ENCODE results near the gene DGCR6L. TPM values are rescaled to one million over a fixed set of nuclear protein-coding genes. Genes with fewer than 3 reads are reported as not detected.
"Not testable (repeated sequence)": the region's sequence is repeated elsewhere in the genome, so short reads cannot be mapped to it uniquely, and the experiment has no call there.

The DGCR6L gene
- total RNA-seq, 1 donor from 2014 or later = 39.8 TPM

DNA sequence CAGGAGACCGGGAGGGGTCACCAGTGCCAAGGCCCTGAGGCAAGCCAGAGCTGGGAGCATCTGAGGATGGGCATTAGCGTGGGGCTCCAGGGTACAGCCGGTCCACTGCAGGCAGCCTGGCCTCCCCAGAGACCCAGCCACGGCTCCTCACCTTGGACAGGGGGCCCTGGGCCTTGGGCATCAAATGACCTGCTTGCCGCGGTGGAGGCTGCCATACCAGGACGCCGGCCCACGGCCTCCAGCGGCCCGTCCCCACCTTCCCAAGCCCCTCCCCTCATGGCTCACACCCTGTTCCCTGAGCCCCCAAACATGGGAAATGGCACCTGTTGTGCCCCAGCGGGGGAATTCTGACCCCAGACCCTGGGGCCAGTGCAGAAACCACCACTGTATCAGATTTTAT is 39.0 kb downstream of the DGCR6L start:
- TF ChIP-seq POLR2AphosphoS5 (IDR thresholded peaks at IDR 0.05; ENCODE audit: insufficient read depth in 1 of 2, low read depth in 1 of 2) (no peak), CTCF (IDR thresholded peaks at IDR 0.05) (no peak), POLR2A (IDR thresholded peaks at IDR 0.05) (no peak)
- DNase-seq (ENCODE audit: extremely low spot score in 2 of 2) = no peak
- Histone ChIP-seq H3K9me3 (no peaks in the 10 kb centered on the region), H3K36me3 (no peaks in the 10 kb centered on the region), H3K27ac (no peak overlapping the region), H3K4me3 (no peak overlapping the region), H3K27me3 (no peaks in the 10 kb centered on the region), H3K4me1 (no peaks in the 10 kb centered on the region)
- intact Hi-C loops (cut with DNase I) = no loop called here

DNA sequence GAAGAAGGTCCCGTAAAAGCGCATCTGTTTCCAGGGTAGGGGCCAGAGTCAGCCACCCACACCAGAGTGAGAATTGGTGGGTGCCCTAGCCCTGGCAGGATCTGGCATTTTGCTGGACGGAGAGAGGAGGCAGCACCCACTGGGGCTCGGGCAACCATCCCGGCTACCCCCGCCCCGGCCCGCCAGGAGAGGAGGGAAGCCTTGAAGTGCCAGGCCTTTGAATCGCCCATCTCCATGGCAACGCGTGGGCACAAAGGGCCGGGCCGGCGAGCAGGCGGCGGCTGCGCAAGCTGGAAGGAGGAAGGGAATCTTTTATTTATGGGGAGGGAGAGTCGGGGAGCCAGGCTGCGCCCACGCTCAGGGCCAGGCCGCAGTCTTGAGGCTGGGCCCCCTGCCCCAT is 39.7 kb downstream of the DGCR6L start:
- H3K27ac ChIP-seq; H3K36me3 ChIP-seq; H3K9me3 ChIP-seq; H3K4me1 ChIP-seq; H3K4me3 ChIP-seq; H3K27me3 ChIP-seq; intact Hi-C loops (cut with DNase I); DNase-seq (ENCODE audit: extremely low spot score in 2 of 2): not testable (repeated sequence)

- Histone ChIP-seq H3K27me3 (no peaks in the 10 kb centered on the region), H3K27ac (no peak overlapping the region), H3K4me3 (no peak overlapping the region), H3K36me3 (no peaks in the 10 kb centered on the region), H3K4me1 (no peaks in the 10 kb centered on the region), H3K9me3 (no peaks in the 10 kb centered on the region)
- intact Hi-C loops (cut with DNase I) = no loop called here
- DNase-seq (ENCODE audit: extremely low spot score in 2 of 2) = no peak
- TF ChIP-seq POLR2A (IDR thresholded peaks at IDR 0.05) (no peak), CTCF (IDR thresholded peaks at IDR 0.05) (no peak), POLR2AphosphoS5 (IDR thresholded peaks at IDR 0.05; ENCODE audit: insufficient read depth in 1 of 2, low read depth in 1 of 2) (no peak)
Measured at GRCh38 chr22:20279662-20280134, 40.2 kb downstream of the DGCR6L start.

GRCh38 chr22:20278726-20279490 is 41.0 kb downstream of the DGCR6L start:
- not testable (repeated sequence) for H3K4me1 ChIP-seq, H3K27ac ChIP-seq

GRCh38 chr22:20277936-20278635 is 41.8 kb downstream of the DGCR6L start:
- H3K4me3 ChIP-seq; DNase-seq (ENCODE audit: extremely low spot score in 2 of 2); H3K36me3 ChIP-seq; H3K4me1 ChIP-seq; intact Hi-C loops (cut with DNase I); H3K9me3 ChIP-seq; H3K27ac ChIP-seq; H3K27me3 ChIP-seq: not testable (repeated sequence)

More at GRCh38 chr22:20278726-20279490, 41.0 kb downstream of the DGCR6L start:
- H3K36me3 ChIP-seq; H3K4me3 ChIP-seq; DNase-seq (ENCODE audit: extremely low spot score in 2 of 2); H3K9me3 ChIP-seq; intact Hi-C loops (cut with DNase I); H3K27me3 ChIP-seq: not testable (repeated sequence)

GRCh38 chr22:20276468-20276867 is 43.4 kb downstream of the DGCR6L start:
- no peak for DNase-seq (ENCODE audit: extremely low spot score in 2 of 2)
- Histone ChIP-seq H3K4me3 (no peak overlapping the region), H3K9me3 (no peaks in the 10 kb centered on the region), H3K36me3 (no peaks in the 10 kb centered on the region), H3K27me3 (no peaks in the 10 kb centered on the region), H3K4me1 (peaks cover 3% of the 10 kb centered on the region), H3K27ac (no peak overlapping the region)
- intact Hi-C loops (cut with DNase I) = no loop called here
- no peak for TF ChIP-seq POLR2AphosphoS5 (IDR thresholded peaks at IDR 0.05; ENCODE audit: insufficient read depth in 1 of 2, low read depth in 1 of 2)
- TF ChIP-seq POLR2A (IDR thresholded peaks at IDR 0.05) = no peak
- TF ChIP-seq CTCF (IDR thresholded peaks at IDR 0.05) = no peak
